HG02973 (cell line): Measurements from ENCODE around the gene UGT1A8.
"Not testable (repeated sequence)": the region's sequence is repeated elsewhere in the genome, so short reads cannot be mapped to it uniquely, and the experiment has no call there.

Source experiments
- ATAC-seq: cut with Tn5 transposase; IDR thresholded peaks from one replicate; pipeline ENCODE4 v1.9.1; 2021; ENCODE audit warnings: moderate library complexity; ENCODE audit not compliant: unreplicated experiment

Gene UGT1A8

GRCh38 chr2:233712611-233713261, 95.3 kb downstream of the UGT1A8 start, which contains the start of gene UGT1A5:
Gene UGT1A5 (plus strand): TSS chr2:233712907. CDS start chr2:233712992, 85 bp downstream.
- no peak for ATAC-seq

- no peak for ATAC-seq
Measured at GRCh38 chr2:233713262-233713615, 95.8 kb downstream of the UGT1A8 start.

GRCh38 chr2:233714121-233714520, 96.7 kb downstream of the UGT1A8 start:
- ATAC-seq: no peak

- no peak for ATAC-seq
Measured at GRCh38 chr2:233718552-233718951, 101.1 kb downstream of the UGT1A8 start, which contains the start of gene UGT1A4. Gene UGT1A4 (plus strand): TSS chr2:233718736. CDS start chr2:233718821, 85 bp downstream.

GRCh38 chr2:233728723-233729301, 111.4 kb downstream of the UGT1A8 start, which contains the start of gene UGT1A3:
Gene UGT1A3 (plus strand): TSS chr2:233729042. CDS start chr2:233729127, 85 bp downstream.
- ATAC-seq: no peak

- not testable (repeated sequence) for ATAC-seq
Measured at GRCh38 chr2:233736868-233737653, 119.6 kb downstream of the UGT1A8 start.

- no peak for ATAC-seq
Measured at GRCh38 chr2:233740870-233741269, 123.4 kb downstream of the UGT1A8 start.

- no peak for ATAC-seq
Measured at GRCh38 chr2:233743464-233744259, 126.2 kb downstream of the UGT1A8 start.

GRCh38 chr2:233745073-233745755, 127.8 kb downstream of the UGT1A8 start:
- no peak for ATAC-seq

- not testable (repeated sequence) for ATAC-seq
Measured at GRCh38 chr2:233745838-233746237, 128.4 kb downstream of the UGT1A8 start.

GRCh38 chr2:233746475-233747282, 129.2 kb downstream of the UGT1A8 start:
- ATAC-seq: no peak

- no peak for ATAC-seq
Measured at GRCh38 chr2:233747283-233747544, 129.8 kb downstream of the UGT1A8 start.

- not testable (repeated sequence) for ATAC-seq
Measured at GRCh38 chr2:233750689-233751088, 133.3 kb downstream of the UGT1A8 start.

- not testable (repeated sequence) for ATAC-seq
Measured at GRCh38 chr2:233751212-233752009, 134.0 kb downstream of the UGT1A8 start.

GRCh38 chr2:233754872-233755611, 137.6 kb downstream of the UGT1A8 start:
- no peak for ATAC-seq

GRCh38 chr2:233756429-233757081, 139.1 kb downstream of the UGT1A8 start:
- ATAC-seq: no peak

GRCh38 chr2:233758141-233758540, 140.7 kb downstream of the UGT1A8 start:
- no peak for ATAC-seq

GRCh38 chr2:233758849-233759248, 141.4 kb downstream of the UGT1A8 start:
- ATAC-seq: no peak
